ENCODE results near the gene EVC. TPM values are rescaled to one million over a fixed set of nuclear protein-coding genes. Genes with fewer than 3 reads are reported as not detected.

The EVC gene
- total RNA-seq, 1 experiment from 2014 or later: 14.3 TPM

- H3K4me3 ChIP-seq: no peak overlapping the region
- peaks cover 21% of the 10 kb centered on the region for H3K36me3 ChIP-seq
- no peaks in the 10 kb centered on the region for H3K9me3 ChIP-seq (replicated peaks)
- peaks cover 8% of the 10 kb centered on the region; the same call in 1 of the 2 replicates for H3K4me1 ChIP-seq
- H3K27ac ChIP-seq: no peak overlapping the region
- no peak for DNase-seq
- no peaks in the 10 kb centered on the region for H3K27me3 ChIP-seq
Measured at GRCh38 chr4:5753366-5753765, 42.4 kb downstream of the EVC start.

DNA sequence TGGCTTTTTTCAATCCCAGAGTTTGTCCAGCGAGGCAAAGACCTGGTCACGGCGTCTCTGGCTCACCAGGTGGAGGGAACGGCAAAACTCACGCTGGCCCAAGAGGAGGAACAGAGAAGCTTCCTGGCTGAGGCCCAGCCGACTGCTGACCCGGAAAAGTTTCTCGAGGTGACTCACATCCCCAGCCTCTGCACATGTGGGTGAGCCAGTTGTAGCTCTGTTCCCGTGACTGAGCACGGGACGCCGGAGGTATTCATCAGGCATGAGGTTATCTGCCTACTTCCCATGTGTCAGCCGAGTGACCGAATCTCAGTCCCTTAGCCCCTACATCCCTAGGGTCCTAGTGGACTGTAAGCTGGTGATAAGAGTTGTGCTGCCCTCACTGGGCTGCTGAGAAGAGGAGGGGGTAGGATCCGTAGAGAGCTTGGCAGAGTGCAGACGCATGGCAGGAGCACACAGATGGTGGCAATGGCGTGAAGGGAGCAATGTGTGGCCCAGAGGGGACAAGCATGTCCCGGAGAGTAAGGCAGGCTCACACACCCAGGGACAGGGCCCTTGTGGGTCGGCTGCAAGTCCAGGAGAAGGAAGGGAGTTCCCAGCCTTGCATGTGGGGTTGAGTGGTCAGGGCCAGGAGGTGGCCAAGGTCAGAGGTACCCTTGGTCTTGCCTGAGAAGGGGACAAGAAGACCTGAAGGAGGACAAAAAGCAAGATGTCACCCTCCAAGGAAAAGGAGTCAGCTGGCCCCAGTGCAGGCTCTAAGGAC lies 42.9 kb downstream of the EVC start:
- Histone ChIP-seq H3K36me3 (peaks cover 21% of the 10 kb centered on the region), H3K27ac (no peak overlapping the region), H3K4me1 (peaks cover 8% of the 10 kb centered on the region; the same call in 1 of the 2 replicates), H3K4me3 (no peak overlapping the region), H3K27me3 (no peaks in the 10 kb centered on the region), H3K9me3 (replicated peaks) (no peaks in the 10 kb centered on the region)
- no peak for DNase-seq

DNA sequence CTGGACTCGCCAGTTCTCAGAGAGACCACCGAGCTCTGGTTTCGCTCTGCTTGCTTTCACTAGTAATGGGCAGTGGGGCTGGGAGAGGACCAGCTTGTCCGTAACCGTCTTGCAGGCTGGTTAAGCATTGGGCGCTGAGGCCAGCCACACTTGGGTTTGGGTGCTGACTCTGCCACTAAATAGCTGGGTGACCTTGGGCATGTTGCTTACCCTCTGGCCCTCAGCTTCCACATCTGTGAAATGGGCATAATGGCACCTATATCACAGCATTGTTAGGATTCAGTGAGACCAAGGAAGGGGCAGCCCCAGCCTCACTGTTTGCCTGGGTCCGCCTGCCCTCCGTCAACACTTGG lies 43.5 kb downstream of the EVC start:
- H3K4me1 ChIP-seq: peaks cover 8% of the 10 kb centered on the region; the same call in 1 of the 2 replicates
- no peaks in the 10 kb centered on the region for H3K27me3 ChIP-seq
- H3K4me3 ChIP-seq: no peak overlapping the region
- H3K36me3 ChIP-seq: peaks cover 21% of the 10 kb centered on the region
- H3K27ac ChIP-seq: no peak overlapping the region
- no peak for DNase-seq
- H3K9me3 ChIP-seq (replicated peaks): no peaks in the 10 kb centered on the region

GRCh38 chr4:5755161-5755560 lies 44.2 kb downstream of the EVC start:
- Histone ChIP-seq H3K36me3 (peaks cover 21% of the 10 kb centered on the region), H3K4me3 (no peak overlapping the region), H3K27me3 (no peaks in the 10 kb centered on the region), H3K4me1 (peaks cover 8% of the 10 kb centered on the region; the same call in 1 of the 2 replicates), H3K9me3 (replicated peaks) (no peaks in the 10 kb centered on the region), H3K27ac (no peak overlapping the region)
- DNase-seq: no peak

DNA sequence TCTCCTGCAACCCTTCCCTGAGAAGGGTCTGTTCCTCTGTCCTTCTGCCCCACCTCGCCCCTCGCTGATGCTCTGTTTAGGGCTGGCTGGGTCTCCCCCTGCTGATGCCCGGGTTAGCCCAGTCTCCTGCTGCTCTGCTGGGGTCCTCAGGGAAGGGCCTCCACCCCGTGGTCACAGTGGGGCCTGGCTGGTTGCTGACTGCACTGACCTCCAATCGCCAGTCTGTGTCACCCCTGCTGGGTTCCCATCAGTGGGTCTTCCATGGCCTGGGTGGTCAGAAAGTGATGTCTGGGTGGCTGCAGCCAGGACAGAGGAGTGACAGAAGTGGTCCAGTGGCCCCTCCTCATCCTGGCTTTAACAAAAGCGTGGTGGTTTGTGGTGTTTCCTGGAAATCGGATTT lies 44.7 kb downstream of the EVC start:
- Histone ChIP-seq H3K27me3 (no peaks in the 10 kb centered on the region), H3K9me3 (replicated peaks) (no peaks in the 10 kb centered on the region), H3K4me3 (no peak overlapping the region), H3K27ac (no peak overlapping the region), H3K4me1 (peaks cover 8% of the 10 kb centered on the region; the same call in 1 of the 2 replicates), H3K36me3 (peaks cover 21% of the 10 kb centered on the region)
- DNase-seq: no peak

GRCh38 chr4:5756271-5756670 lies 45.3 kb downstream of the EVC start:
- Histone ChIP-seq H3K9me3 (replicated peaks) (no peaks in the 10 kb centered on the region), H3K4me1 (peaks cover 4% of the 10 kb centered on the region; the same call in 1 of the 2 replicates), H3K4me3 (no peak overlapping the region), H3K36me3 (peaks cover 21% of the 10 kb centered on the region), H3K27ac (no peak overlapping the region), H3K27me3 (no peaks in the 10 kb centered on the region)
- no peak for DNase-seq

- no peak overlapping the region for H3K27ac ChIP-seq
Measured at GRCh38 chr4:5757091-5757490, 46.1 kb downstream of the EVC start.

DNA sequence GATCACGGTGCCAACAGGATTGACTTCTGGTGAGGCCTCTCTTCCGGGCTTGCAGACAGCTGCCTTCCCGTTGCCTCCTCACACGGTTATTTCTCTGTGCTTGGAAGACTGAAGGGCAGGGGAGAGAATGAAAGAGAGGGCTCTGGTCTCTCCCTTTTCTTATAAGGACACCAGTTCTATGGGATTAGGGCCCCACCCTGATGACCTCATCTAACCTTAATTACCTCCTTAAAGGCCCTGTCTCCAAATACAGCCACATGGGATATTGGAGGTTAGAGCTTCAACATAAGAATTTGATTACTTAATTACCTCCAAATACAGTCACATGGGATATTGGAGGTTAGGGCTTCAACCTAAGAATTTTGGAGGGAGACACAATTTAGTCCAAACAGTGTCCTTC lies 46.5 kb downstream of the EVC start:
- Histone ChIP-seq H3K9me3 (replicated peaks) (no peaks in the 10 kb centered on the region), H3K36me3 (peaks cover 21% of the 10 kb centered on the region)
- no peak for DNase-seq

More at GRCh38 chr4:5757091-5757490, 46.1 kb downstream of the EVC start:
- DNase-seq: no peak
- H3K36me3 ChIP-seq: peaks cover 21% of the 10 kb centered on the region
- H3K9me3 ChIP-seq (replicated peaks): no peaks in the 10 kb centered on the region
- H3K4me1 ChIP-seq: no peaks in the 10 kb centered on the region; the same call in 1 of the 2 replicates
- H3K4me3 ChIP-seq: no peak overlapping the region
- no peaks in the 10 kb centered on the region for H3K27me3 ChIP-seq

DNA sequence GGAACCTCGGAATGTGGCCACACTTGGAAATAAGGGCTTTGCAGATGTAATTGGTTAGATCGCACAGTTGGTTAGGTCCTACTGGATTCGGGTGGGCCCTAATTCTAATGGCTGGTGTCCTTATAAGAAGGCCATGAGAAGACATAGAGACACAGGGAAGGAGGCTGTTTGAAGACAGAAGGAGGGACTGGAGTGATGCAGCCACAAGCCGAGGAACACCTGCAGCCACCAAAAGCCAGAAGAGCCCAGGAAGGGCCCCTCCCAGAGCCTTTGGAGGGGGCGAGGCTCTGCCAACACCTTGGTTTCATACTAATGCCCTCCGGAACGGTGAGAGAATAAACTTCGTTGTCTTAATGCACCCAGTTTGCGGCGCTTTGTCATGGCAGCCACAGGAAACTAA lies 47.0 kb downstream of the EVC start:
- Histone ChIP-seq H3K4me3 (no peak overlapping the region), H3K27me3 (no peaks in the 10 kb centered on the region), H3K27ac (no peak overlapping the region), H3K36me3 (peaks cover 21% of the 10 kb centered on the region), H3K9me3 (replicated peaks) (no peaks in the 10 kb centered on the region), H3K4me1 (no peaks in the 10 kb centered on the region; the same call in 1 of the 2 replicates)
- DNase-seq: no peak

More for the DNA sequence above, 46.5 kb downstream of the EVC start:
- no peaks in the 10 kb centered on the region; the same call in 1 of the 2 replicates for H3K4me1 ChIP-seq
- H3K27ac ChIP-seq: no peak overlapping the region
- no peak overlapping the region for H3K4me3 ChIP-seq
- H3K27me3 ChIP-seq: no peaks in the 10 kb centered on the region

DNA sequence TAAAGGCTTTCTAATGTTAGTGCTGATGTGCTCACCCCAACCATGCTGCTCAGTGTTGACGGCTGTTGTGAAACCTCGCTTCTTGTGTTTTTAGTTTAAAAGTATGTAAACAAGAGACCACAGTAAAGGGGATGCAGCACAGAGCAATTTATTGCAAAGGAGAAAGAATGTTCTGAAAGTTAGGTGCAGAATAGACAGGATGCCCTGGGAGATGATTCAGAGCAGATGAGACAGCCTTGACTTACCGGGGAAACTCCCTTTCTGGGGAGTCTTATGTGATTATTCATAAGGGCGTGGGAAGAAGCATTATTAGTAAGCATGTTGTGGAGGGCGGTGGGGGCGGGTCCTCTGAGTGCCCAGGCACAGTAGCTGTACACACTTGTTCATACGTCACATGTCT lies 47.7 kb downstream of the EVC start:
- peaks cover 18% of the 10 kb centered on the region for H3K36me3 ChIP-seq
- H3K9me3 ChIP-seq (replicated peaks): no peaks in the 10 kb centered on the region
- no peak overlapping the region for H3K27ac ChIP-seq
- no peaks in the 10 kb centered on the region for H3K27me3 ChIP-seq
- no peak overlapping the region for H3K4me3 ChIP-seq
- no peak for DNase-seq
- H3K4me1 ChIP-seq: no peaks in the 10 kb centered on the region; the same call in 1 of the 2 replicates

DNA sequence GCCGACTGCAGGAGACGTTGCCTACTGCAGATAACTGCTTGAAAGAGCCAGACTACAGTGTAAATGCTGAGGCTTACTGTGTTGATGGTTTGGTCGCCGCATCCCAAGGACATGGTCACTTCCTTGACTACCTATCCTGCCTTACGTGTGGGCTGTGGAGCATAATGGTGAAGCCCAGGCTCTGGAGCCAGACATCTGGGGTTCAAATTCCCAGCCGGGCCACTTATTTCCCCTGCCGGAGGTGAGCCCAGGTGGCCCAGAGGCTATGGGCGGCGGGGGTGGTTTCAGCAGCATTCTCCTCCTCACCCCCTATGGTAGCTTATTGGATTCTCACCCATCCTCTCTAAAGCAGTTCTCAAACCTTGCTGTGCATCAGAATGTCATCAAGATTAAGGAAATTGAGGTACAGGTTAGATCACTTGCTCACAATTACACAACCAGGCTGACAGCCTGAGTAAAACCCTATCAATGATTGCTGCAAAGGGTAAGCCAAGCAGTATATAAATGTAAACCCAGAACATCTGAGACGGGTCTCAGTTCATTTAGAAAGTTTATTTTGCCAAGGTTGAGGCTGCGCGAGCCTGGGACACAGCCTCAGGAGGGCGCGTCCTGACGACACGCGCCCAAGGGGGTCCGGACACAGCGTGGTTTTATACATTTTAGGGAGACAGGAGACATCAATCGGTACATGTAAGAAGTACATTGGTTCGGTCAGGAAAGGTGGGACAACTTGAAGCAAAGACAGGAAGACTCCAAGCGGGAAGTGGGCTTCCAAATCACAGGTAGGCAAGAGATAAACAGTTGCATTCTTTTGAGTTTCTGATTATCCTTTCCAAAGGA lies 48.5 kb downstream of the EVC start:
- no peaks in the 10 kb centered on the region for H3K9me3 ChIP-seq (replicated peaks)
- peaks cover 15% of the 10 kb centered on the region for H3K36me3 ChIP-seq
- no peaks in the 10 kb centered on the region; the same call in 1 of the 2 replicates for H3K4me1 ChIP-seq
- H3K27me3 ChIP-seq: no peaks in the 10 kb centered on the region
- DNase-seq: no peak
- no peak overlapping the region for H3K4me3 ChIP-seq
- no peak overlapping the region for H3K27ac ChIP-seq

- Histone ChIP-seq H3K27me3 (no peaks in the 10 kb centered on the region), H3K36me3 (peaks cover 15% of the 10 kb centered on the region), H3K27ac (no peak overlapping the region), H3K4me3 (no peak overlapping the region), H3K4me1 (no peaks in the 10 kb centered on the region; the same call in 1 of the 2 replicates), H3K9me3 (replicated peaks) (no peaks in the 10 kb centered on the region)
- no peak for DNase-seq
Measured at GRCh38 chr4:5760246-5760645, 49.2 kb downstream of the EVC start.

- Histone ChIP-seq H3K4me1 (no peaks in the 10 kb centered on the region; the same call in 1 of the 2 replicates), H3K36me3 (peaks cover 15% of the 10 kb centered on the region), H3K27me3 (no peaks in the 10 kb centered on the region), H3K9me3 (replicated peaks) (no peaks in the 10 kb centered on the region), H3K27ac (no peak overlapping the region), H3K4me3 (no peak overlapping the region)
- DNase-seq: no peak
Measured at GRCh38 chr4:5760936-5761480, 50.0 kb downstream of the EVC start.

- no peak for DNase-seq
- no peaks in the 10 kb centered on the region for H3K9me3 ChIP-seq (replicated peaks)
- H3K36me3 ChIP-seq: peaks cover 6% of the 10 kb centered on the region; the same call in 1 of the 2 replicates
- no peak overlapping the region for H3K27ac ChIP-seq
- no peaks in the 10 kb centered on the region for H3K4me1 ChIP-seq
- H3K27me3 ChIP-seq: no peaks in the 10 kb centered on the region
- H3K4me3 ChIP-seq: no peak overlapping the region
Measured at GRCh38 chr4:5770051-5770450, 59.0 kb downstream of the EVC start.

All from SJCRH30 (cell line).